ENCODE measurements around the gene HAPLN2.

The HAPLN2 gene

GRCh38 chr1:156664767-156665411 is 45.7 kb downstream of the HAPLN2 start:
- DNase-seq = no peak

- DNase-seq = no peak
Measured at GRCh38 chr1:156665539-156665938, 46.3 kb downstream of the HAPLN2 start.

GRCh38 chr1:156666862-156667609 is 47.8 kb downstream of the HAPLN2 start:
- no peak for DNase-seq

- DNase-seq = no peak
Measured at GRCh38 chr1:156667610-156667967, 48.4 kb downstream of the HAPLN2 start.

- DNase-seq = no peak
Measured at GRCh38 chr1:156667968-156668709, 48.9 kb downstream of the HAPLN2 start.

- no peak for DNase-seq
Measured at GRCh38 chr1:156668801-156669637, 49.8 kb downstream of the HAPLN2 start.

GRCh38 chr1:156669794-156670193 is 50.6 kb downstream of the HAPLN2 start:
- DNase-seq = no peak

- DNase-seq = no peak
Measured at GRCh38 chr1:156670359-156670758, 51.1 kb downstream of the HAPLN2 start.

GRCh38 chr1:156670791-156671190 is 51.6 kb downstream of the HAPLN2 start:
- no peak for DNase-seq

GRCh38 chr1:156671804-156672203 is 52.6 kb downstream of the HAPLN2 start:
- DNase-seq = no peak

- no peak for DNase-seq
Measured at GRCh38 chr1:156673387-156674121, 54.3 kb downstream of the HAPLN2 start.
